Measurements from ENCODE around the gene SAP30.

The SAP30 gene

DNA sequence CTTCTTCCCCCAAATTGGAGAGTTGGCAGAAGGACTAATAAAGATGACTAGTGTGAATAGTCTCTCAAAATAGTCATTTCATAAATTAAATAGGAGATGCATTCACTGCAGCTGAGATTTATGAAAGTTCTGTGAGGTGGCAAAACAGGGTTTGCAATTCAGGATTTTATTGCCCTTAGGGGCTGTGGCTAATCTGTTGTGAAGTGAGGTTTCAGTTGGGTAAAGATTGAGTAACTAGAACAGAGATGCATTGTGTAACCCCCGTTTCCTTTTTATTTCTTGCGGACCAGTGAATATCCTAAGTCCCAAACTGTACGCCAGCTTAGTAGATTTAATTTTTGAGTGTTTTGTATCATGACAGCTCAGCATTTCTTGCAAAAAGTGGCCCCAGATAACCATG lies 44.3 kb downstream of the SAP30 start:
- no peak for DNase-seq (ENCODE audit: low spot score)

DNA sequence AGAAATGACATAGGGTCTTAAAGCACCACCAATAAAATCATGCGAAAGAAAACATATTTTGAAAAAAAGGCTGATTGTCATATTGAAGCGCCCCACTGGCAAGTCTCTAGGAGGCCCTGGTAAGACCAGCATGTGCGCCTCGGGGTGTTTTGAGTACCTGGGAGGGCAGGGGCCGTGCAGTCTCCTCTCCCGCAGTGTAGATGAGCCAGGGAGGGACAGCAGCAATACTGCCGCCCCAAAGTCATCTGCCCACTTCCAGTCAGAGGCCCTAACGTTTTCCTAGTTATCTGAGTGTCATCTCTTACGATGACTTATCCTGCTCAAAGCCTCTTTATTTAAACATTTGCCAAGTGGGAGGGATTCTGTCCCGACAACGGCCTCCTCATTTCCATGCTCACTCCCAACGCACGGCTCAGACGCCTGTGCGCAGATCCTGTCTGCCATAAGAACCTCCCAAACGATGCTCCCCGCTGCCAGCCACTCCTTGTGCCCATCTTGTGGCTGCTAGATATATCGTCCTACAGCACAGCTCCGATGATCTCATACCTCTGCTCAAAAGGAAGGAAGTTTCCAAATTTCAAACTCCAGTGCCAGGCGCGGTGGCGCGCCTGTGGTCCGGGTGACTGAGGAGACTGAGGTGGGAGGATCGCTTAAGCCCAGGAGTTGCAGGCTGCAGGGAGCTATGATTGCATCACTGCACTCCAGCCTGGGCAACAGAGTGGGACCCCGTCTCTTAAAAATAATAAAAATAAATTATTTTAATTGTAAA lies 45.3 kb downstream of the SAP30 start:
- peak; percentile 19 for DNase-seq (ENCODE audit: low spot score)

DNA sequence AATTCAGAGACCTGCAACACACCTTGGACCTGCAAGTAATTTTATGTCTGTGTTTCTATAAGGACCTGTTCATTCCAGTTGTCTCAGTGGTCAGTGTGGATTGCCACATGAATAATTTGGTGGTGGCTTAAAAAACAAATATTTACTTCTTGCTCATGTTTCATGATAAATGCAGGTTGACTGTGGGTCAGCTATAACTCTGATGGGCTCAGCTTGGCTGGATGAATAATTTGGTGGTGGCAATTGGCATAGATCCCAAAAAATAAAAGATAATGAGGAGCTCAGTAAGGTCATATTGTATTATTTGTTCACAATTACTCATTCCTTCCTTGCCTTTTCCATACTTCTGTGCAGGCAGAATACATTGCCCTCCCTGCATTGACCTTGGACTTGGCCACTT lies 47.1 kb downstream of the SAP30 start:
- DNase-seq (ENCODE audit: low spot score) = no peak

DNA sequence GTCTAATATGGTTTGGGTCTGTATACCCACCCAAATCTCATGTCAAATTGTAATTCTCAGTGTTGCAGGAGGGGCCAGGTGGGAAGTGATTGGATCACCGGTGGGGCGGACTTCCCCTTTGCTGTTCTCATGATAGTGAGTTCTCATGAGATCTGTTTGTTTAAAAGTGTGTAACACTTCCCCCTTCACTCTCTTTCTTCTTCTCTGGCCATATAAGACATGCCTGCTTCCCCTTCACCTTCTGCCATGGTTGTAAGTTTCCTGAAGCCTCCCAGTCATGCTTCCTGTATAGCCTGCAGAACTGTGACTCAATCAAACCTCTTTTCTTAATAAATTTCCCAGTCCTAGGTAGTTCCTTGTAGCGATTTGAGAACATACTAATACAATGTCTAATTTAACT lies 47.9 kb downstream of the SAP30 start:
- no peak for DNase-seq (ENCODE audit: low spot score)

DNA sequence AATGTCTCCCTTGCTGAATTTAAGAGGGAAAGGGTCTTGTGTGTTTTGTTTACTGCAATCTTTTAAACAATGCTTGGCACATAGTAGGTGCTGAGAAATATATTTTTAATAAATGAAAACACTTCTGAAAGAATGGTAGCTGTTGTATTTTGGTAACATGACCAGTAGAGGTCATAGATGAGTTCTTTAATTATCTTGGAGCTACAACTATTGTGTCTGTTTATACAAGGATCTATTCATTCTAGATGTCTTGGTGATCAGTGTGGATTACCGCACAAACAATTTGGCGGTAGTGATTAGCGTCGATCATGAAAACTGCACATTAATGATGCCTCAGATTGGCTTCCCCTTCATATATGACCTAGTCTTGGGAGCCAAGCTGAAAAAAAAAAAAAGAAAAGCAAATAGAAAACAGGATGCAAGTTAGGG lies 49.6 kb downstream of the SAP30 start:
- DNase-seq (ENCODE audit: low spot score) = peak; percentile 37

DNA sequence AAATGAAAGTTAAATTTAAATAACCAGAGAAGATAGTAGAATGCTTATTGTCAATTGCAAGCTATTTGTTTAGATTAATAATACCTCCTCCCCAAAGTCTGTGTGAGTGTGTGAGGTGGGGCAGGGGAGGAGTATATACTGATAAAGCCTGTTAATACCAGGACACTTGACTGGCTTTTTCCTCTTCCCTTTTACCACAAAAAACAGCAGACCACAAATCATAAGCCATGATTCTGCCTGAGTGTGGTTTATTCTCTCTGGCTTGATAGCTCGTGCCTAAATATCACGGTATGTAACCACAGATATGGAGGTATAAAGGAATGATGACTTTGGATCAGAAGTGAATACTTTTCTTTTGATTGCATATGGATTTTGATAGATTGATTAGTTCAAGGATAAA lies 50.0 kb downstream of the SAP30 start:
- DNase-seq (ENCODE audit: low spot score) = no peak

DNA sequence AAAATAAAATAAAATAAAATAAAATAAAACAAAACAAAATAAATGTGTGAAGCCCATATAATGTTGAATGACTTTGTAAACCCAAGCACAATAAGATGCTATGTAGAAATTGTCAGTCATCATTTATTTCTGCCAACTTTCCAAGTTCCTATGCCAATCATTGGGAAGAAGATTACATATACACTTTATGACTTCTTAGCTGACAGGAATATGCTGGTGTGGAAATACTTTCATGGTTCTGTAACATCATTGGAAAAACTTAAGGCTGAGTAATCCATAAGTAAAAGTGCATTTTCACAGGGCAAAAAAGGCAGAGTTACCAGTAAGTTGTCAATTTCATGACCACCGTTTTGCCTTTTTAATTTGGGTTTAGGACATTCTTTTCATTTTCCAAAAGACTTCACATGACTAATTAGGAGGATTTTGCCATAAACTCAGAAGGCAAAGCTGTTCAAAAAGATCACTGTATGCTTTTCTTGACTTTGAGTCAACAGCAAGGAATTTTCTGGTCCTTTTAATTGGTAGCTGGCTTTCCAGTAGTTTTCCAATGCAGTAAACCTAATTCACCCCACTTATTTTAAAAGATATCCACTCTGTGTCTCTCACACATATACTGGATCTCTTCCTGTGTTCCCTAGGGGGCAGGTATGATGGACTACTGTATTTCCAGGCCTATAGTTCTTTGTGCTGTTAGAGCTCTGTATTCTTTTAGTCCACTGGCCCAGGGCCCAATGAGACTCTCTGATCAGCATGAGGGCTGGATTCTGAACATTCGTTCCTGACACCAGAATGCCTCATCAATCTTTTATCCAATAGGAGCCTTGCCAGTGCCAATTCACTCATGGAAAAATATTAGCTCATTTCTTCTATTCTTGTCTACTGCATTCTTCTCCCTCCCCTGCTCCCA lies 54.4 kb downstream of the SAP30 start:
- peak; percentile 61 for DNase-seq (ENCODE audit: low spot score)

DNA sequence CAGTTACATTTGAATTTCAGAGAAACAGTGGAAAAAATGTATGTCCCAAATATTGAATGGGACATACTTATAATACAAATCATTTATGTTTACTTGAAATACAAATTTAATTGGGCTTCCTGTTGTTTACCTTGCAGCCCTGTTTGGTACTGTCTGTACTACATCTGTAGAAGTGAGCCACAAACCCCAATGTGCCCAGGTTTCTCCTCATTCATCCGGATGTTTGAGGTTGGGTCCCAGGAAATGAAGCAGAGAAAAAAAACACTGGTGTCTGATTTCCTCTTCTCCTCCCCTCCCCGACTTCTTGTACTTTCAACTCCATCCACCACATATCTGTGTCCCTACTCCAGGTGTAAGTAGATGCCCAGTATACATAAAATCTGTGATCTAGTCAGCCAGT lies 55.3 kb downstream of the SAP30 start:
- no peak for DNase-seq (ENCODE audit: low spot score)
